Thymus (tissue), 11 donors: ENCODE measurements around the gene CTDSPL. TPM values are rescaled to one million over a fixed set of nuclear protein-coding genes. Genes with fewer than 3 reads are reported as not detected.

Source experiments
- DNase-seq, 9 donors: peaks; one replicate each; pipeline ENCODE4 v3.0.0-alpha.2; 2013; ENCODE audit warnings: low spot score in 9 of 9, low read depth in 6 of 9, missing footprints in 1 of 9
- H3K27ac ChIP-seq, 2 donors: one replicate each; pipeline ENCODE4 v1.5.1; 2013; ENCODE audit warnings: control low read depth in 1 of 2, low read depth in 1 of 2, low read length in 1 of 2, mild to moderate bottlenecking in 1 of 2, moderate library complexity in 1 of 2
- H3K27me3 ChIP-seq, 2 donors: one replicate each; pipeline ENCODE4 v1.5.1; 2013; ENCODE audit warnings: low read length in 1 of 2; ENCODE audit not compliant: control insufficient read depth in 2 of 2, insufficient read depth in 1 of 2
- H3K36me3 ChIP-seq, 2 donors: one replicate each; pipeline ENCODE4 v1.5.1; 2013; ENCODE audit warnings: low read length in 1 of 2, mild to moderate bottlenecking in 1 of 2, moderate library complexity in 1 of 2; ENCODE audit not compliant: control insufficient read depth in 2 of 2, insufficient read depth in 2 of 2
- H3K4me1 ChIP-seq, 2 donors: one replicate each; pipeline ENCODE4 v1.5.1; 2013; ENCODE audit warnings: low read length in 2 of 2; ENCODE audit not compliant: control insufficient read depth in 2 of 2, insufficient read depth in 2 of 2
- H3K4me3 ChIP-seq, 2 donors: one replicate each; pipeline ENCODE4 v1.5.1; 2013; ENCODE audit warnings: low read length in 2 of 2, control low read depth in 1 of 2, mild to moderate bottlenecking in 1 of 2
- H3K9me3 ChIP-seq, 2 donors: one replicate each; pipeline ENCODE4 v1.5.1; 2013; ENCODE audit warnings: low read length in 1 of 2, mild to moderate bottlenecking in 1 of 2; ENCODE audit not compliant: control insufficient read depth in 2 of 2, insufficient read depth in 1 of 2
- WGBS: extraction: QIAGEN DNeasy Blood & Tissue Kit; methylation state at CpG from one replicate; pipeline ENCODE4 v1.1.7; 2013; 5-methylcytosine and 5-hydroxymethylcytosine counted together
- polyA plus RNA-seq: library from polyadenylated mRNA; stranded (reverse); fragments of 200-250 nt; gene quantifications from one replicate; pipeline ENCODE4 v1.2.3, GENCODE V29; 2013
- total RNA-seq: library from RNA; stranded (reverse); fragments of 120-200 nt; gene quantifications from one replicate; pipeline ENCODE4 v1.2.4, GENCODE V29; 2013
- donor health status: healthy.

Gene CTDSPL
- total and polyA plus RNA-seq, 2 donors, result 4.4 to 6.5 TPM

GRCh38 chr3:37955918-37956707 lies 94.4 kb downstream of the CTDSPL start:
- Histone ChIP-seq H3K9me3 (no peaks in the 10 kb centered on the region), H3K36me3 (no peaks in the 10 kb centered on the region), H3K27me3 (no peaks in the 10 kb centered on the region), H3K4me1 (peaks cover 27 to 44% of the 10 kb centered on the region in 2 donors), H3K27ac (peak overlapping the region; percentile 90 to 98), H3K4me3 (no peak overlapping the region)
- DNase-seq, result peak in 1 of 9 donors; percentile 28
- 89% methylated on average over 3 of the region's 3 CpGs for WGBS

- no peaks in the 10 kb centered on the region for H3K27me3 ChIP-seq
- DNase-seq, result peak in 7 of 9 donors; percentile 27 to 82 (median 47)
- H3K4me1 ChIP-seq, result peaks cover 27 to 44% of the 10 kb centered on the region in 2 donors
- no peaks in the 10 kb centered on the region for H3K36me3 ChIP-seq
- no peaks in the 10 kb centered on the region for H3K9me3 ChIP-seq
- H3K4me3 ChIP-seq, result peak overlapping the region in 1 of 2 donors; percentile 8
- 12% methylated on average over 2 of the region's 2 CpGs for WGBS
- peak overlapping the region; percentile 98 to 99 for H3K27ac ChIP-seq
Measured at GRCh38 chr3:37956723-37957538, 95.3 kb downstream of the CTDSPL start.

- H3K4me3 ChIP-seq, result no peak overlapping the region
- H3K9me3 ChIP-seq, result no peaks in the 10 kb centered on the region
- no peaks in the 10 kb centered on the region for H3K36me3 ChIP-seq
- H3K27me3 ChIP-seq, result no peaks in the 10 kb centered on the region
- peak overlapping the region; percentile 98 to 99 for H3K27ac ChIP-seq
- peaks cover 27 to 44% of the 10 kb centered on the region in 2 donors for H3K4me1 ChIP-seq
- peak in 1 of 9 donors; percentile 22 for DNase-seq
- 61% methylated on average over 7 of the region's 7 CpGs for WGBS
Measured at GRCh38 chr3:37957539-37957936, 95.9 kb downstream of the CTDSPL start.

- H3K4me1 ChIP-seq, result peaks cover 13 to 16% of the 10 kb centered on the region in 2 donors
- no peak overlapping the region for H3K27ac ChIP-seq
Measured at GRCh38 chr3:37961622-37962431, 100.1 kb downstream of the CTDSPL start.

GRCh38 chr3:37963016-37963415 lies 101.3 kb downstream of the CTDSPL start:
- H3K4me1 ChIP-seq, result peaks cover 4 to 5% of the 10 kb centered on the region in 2 donors

More at GRCh38 chr3:37961622-37962431, 100.1 kb downstream of the CTDSPL start:
- 72% methylated on average over 6 of the region's 6 CpGs for WGBS
- Histone ChIP-seq H3K36me3 (no peaks in the 10 kb centered on the region), H3K9me3 (no peaks in the 10 kb centered on the region), H3K27me3 (no peaks in the 10 kb centered on the region), H3K4me3 (no peak overlapping the region)
- no peak for DNase-seq

DNA sequence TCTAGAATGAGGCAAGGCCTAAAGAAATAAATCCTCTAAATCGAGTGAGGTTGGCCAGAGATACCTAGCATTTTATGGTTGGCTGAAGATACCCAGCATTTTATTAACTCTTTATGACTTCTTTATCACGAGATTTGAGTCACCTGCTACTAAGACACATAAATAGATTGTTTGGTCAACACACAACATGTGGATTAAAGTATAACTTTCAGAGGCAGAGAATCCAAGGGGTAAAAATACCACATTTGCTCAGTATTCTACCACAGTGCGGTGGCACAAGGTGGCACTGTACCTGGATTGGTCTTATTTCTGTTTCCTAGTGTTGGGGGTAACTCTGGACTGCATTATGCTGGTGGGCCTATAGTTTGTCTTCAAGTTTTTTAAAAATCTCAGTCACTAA lies 102.0 kb downstream of the CTDSPL start:
- Histone ChIP-seq H3K4me3 (no peak overlapping the region), H3K27ac (no peak overlapping the region), H3K27me3 (no peaks in the 10 kb centered on the region), H3K9me3 (no peaks in the 10 kb centered on the region), H3K4me1 (peaks cover 0 to 4% of the 10 kb centered on the region in 2 donors), H3K36me3 (no peaks in the 10 kb centered on the region)
- WGBS, result 95% methylated on average over 3 of the region's 3 CpGs
- DNase-seq, result no peak

More at GRCh38 chr3:37963016-37963415, 101.3 kb downstream of the CTDSPL start:
- Histone ChIP-seq H3K36me3 (no peaks in the 10 kb centered on the region), H3K4me3 (no peak overlapping the region), H3K27me3 (no peaks in the 10 kb centered on the region), H3K27ac (no peak overlapping the region), H3K9me3 (no peaks in the 10 kb centered on the region)
- 94% methylated on average over 5 of the region's 5 CpGs for WGBS
- no peak for DNase-seq

DNA sequence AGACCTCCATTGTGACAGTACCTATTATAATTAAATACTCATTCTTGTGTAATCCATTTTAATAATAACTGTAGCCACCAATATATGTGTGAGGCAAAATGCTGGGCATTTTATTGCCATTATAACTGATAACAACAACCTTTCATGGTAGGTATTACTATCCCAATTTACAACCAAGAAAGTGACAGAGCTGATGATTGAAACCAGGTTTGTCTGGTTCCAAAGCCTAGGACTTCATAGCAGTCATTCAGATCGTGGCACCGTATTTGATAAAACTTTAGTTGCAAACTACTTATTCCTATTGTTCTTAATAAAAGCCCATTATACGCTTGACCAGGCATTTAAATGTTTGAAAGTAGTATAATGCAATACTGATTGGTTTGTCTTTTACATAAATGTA lies 102.5 kb downstream of the CTDSPL start:
- WGBS, result 100% methylated on average over 3 of the region's 3 CpGs
- H3K27ac ChIP-seq, result no peak overlapping the region
- H3K27me3 ChIP-seq, result no peaks in the 10 kb centered on the region
- H3K36me3 ChIP-seq, result no peaks in the 10 kb centered on the region
- peaks cover 0 to 1% of the 10 kb centered on the region in 2 donors for H3K4me1 ChIP-seq
- H3K9me3 ChIP-seq, result no peaks in the 10 kb centered on the region
- no peak for DNase-seq
- no peak overlapping the region for H3K4me3 ChIP-seq

- Histone ChIP-seq H3K4me3 (no peak overlapping the region), H3K27me3 (no peaks in the 10 kb centered on the region), H3K9me3 (no peaks in the 10 kb centered on the region), H3K4me1 (peaks cover 0 to 7% of the 10 kb centered on the region in 2 donors), H3K27ac (no peak overlapping the region), H3K36me3 (no peaks in the 10 kb centered on the region)
- 99% methylated on average over 1 of the region's 1 CpG for WGBS
- no peak for DNase-seq
Measured at GRCh38 chr3:37964716-37965115, 103.0 kb downstream of the CTDSPL start.
